WERI-Rb-1 (cell line): ENCODE data around the gene PRSS12.
"Not testable (repeated sequence)": the region's sequence is repeated elsewhere in the genome, so short reads cannot be mapped to it uniquely, and the experiment has no call there.

Experiments
- DNase-seq: peaks from one replicate; pipeline ENCODE4 v3.0.0-alpha.2; 2020
- H3K27ac ChIP-seq: fragments of 250-450 bp; sonication (Bioruptor Pico); 2 replicates; pipeline ENCODE4 v1.5.1; 2020; ENCODE audit warnings: mild to moderate bottlenecking, moderate library complexity
- H3K27me3 ChIP-seq: fragments of 250-450 bp; sonication (Bioruptor Pico); 2 replicates; pipeline ENCODE4 v1.5.1; 2021; ENCODE audit warnings: mild to moderate bottlenecking, low read depth, moderate library complexity; ENCODE audit not compliant: insufficient read depth, severe bottlenecking
- H3K36me3 ChIP-seq: fragments of 250-450 bp; sonication (Bioruptor Pico); 2 replicates; pipeline ENCODE4 v1.5.1; 2020; ENCODE audit warnings: mild to moderate bottlenecking, moderate library complexity
- H3K4me3 ChIP-seq: 2 replicates; pipeline ENCODE4 v1.5.1; 2011; ENCODE audit warnings: low read depth, mild to moderate bottlenecking, control low read depth, low read length
- H3K9me3 ChIP-seq: fragments of 250-450 bp; sonication (Bioruptor Pico); 2 replicates; pipeline ENCODE4 v1.5.1; 2021; ENCODE audit warnings: mild to moderate bottlenecking, moderate library complexity; ENCODE audit not compliant: severe bottlenecking
- TF ChIP-seq, protein P1 (sequence below): IDR thresholded peaks from 2 replicates; pipeline ENCODE4 v1.5.1; 2011; ENCODE audit warnings: low read depth, mild to moderate bottlenecking, control low read depth, inconsistent platforms, low read length

Gene PRSS12

DNA sequence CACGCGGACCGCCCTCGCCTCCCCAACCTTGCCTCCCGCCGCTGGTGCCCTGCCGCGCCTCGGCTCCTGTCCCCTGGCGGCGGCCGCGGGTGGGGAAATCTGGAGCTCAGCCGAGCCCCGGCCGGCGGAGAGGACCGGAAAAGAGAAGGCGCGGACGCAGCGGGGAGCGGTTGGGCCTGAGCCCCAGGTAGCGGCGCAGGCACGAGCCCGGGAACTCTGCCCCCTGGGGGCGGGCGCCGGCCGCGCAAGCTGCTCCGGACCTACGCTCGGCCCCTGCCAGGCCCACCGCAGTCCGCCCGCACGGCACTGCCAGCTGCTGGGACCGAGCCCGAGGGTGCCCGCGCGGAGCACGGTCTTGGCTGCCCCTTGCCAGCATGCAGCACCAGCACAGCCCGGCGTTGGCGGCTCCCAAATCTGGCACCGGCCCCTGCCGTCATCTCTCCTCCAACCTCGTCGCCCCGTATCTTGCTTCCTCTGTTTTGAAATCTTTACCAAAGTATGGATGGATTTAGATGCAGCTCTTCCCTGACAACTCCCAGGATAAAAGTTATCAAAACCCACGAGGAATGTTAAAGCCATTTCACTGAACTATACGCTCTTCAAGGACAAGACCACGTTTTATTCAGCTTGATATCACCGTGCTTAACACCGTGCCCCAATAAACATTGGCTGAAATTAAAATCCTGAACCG lies at the start of gene PRSS12:
Gene PRSS12 (minus strand): TSS at position 161 of the 691 bp plus-strand sequence. CDS start 283 bp downstream, outside the sequence.
- Histone ChIP-seq H3K4me3 (peak within 1 kb of the TSS; percentile 95), H3K27me3 (no peaks in the 10 kb centered on the region), H3K36me3 (peaks cover 16% of the 10 kb centered on the region), H3K27ac (peak within 1 kb of the TSS; percentile 92), H3K9me3 (no peaks in the 10 kb centered on the region)
- peak; percentile 96 for DNase-seq
- TF ChIP-seq, protein P1, sequence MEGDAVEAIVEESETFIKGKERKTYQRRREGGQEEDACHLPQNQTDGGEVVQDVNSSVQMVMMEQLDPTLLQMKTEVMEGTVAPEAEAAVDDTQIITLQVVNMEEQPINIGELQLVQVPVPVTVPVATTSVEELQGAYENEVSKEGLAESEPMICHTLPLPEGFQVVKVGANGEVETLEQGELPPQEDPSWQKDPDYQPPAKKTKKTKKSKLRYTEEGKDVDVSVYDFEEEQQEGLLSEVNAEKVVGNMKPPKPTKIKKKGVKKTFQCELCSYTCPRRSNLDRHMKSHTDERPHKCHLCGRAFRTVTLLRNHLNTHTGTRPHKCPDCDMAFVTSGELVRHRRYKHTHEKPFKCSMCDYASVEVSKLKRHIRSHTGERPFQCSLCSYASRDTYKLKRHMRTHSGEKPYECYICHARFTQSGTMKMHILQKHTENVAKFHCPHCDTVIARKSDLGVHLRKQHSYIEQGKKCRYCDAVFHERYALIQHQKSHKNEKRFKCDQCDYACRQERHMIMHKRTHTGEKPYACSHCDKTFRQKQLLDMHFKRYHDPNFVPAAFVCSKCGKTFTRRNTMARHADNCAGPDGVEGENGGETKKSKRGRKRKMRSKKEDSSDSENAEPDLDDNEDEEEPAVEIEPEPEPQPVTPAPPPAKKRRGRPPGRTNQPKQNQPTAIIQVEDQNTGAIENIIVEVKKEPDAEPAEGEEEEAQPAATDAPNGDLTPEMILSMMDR: peak; percentile 98

- peak; percentile 87 for DNase-seq
- Histone ChIP-seq H3K9me3 (peaks cover 7% of the 10 kb centered on the region), H3K36me3 (no peaks in the 10 kb centered on the region), H3K27me3 (no peaks in the 10 kb centered on the region), H3K4me3 (peak overlapping the region; percentile 29), H3K27ac (peak overlapping the region; percentile 90)
- TF ChIP-seq, protein P1: peak; percentile 32; the same call in 1 of the 2 replicates
Measured at GRCh38 chr4:118400356-118400755, 47.6 kb upstream of the PRSS12 start.

DNA sequence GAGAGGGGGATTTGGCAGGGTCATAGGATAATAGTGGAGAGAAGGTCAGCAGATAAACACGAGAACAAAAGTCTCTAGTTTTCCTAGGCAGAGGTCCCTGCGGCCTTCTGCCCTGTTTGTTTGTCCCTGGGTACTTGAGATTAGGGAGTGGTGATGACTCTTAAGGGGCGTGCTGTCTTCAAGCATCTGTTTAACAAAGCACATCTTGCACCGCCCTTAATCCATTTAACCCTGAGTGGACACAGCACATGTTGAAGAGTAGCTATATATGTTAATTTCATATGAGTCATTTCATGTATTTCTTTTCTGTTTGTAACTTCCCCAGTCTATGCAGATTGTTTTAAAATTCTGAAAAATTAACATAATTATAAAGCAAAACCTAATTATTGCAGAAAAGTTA lies 47.1 kb upstream of the PRSS12 start:
- H3K9me3 ChIP-seq, H3K27me3 ChIP-seq, H3K36me3 ChIP-seq, H3K4me3 ChIP-seq: not testable (repeated sequence)
- DNase-seq: peak; percentile 86
- peak overlapping the region; percentile 90 for H3K27ac ChIP-seq

- Histone ChIP-seq H3K9me3 (no peaks in the 10 kb centered on the region), H3K36me3 (no peaks in the 10 kb centered on the region), H3K27me3 (no peaks in the 10 kb centered on the region), H3K4me3 (no peak overlapping the region), H3K27ac (peak overlapping the region; percentile 90)
- DNase-seq: no peak
- TF ChIP-seq, protein P1: no peak
Measured at GRCh38 chr4:118398226-118399090, 45.7 kb upstream of the PRSS12 start.

GRCh38 chr4:118397623-118397979 lies 44.8 kb upstream of the PRSS12 start:
- no peaks in the 10 kb centered on the region for H3K36me3 ChIP-seq
- peak overlapping the region; percentile 90 for H3K27ac ChIP-seq
- TF ChIP-seq, protein P1: no peak
- H3K27me3 ChIP-seq: no peaks in the 10 kb centered on the region
- H3K4me3 ChIP-seq: no peak overlapping the region
- no peak for DNase-seq
- peaks cover 4% of the 10 kb centered on the region for H3K9me3 ChIP-seq

GRCh38 chr4:118396881-118397622 lies 44.2 kb upstream of the PRSS12 start:
- H3K36me3 ChIP-seq: no peaks in the 10 kb centered on the region
- no peaks in the 10 kb centered on the region for H3K27me3 ChIP-seq
- DNase-seq: no peak
- TF ChIP-seq, protein P1: no peak
- H3K9me3 ChIP-seq: peaks cover 9% of the 10 kb centered on the region
- peak overlapping the region; percentile 90 for H3K27ac ChIP-seq
- no peak overlapping the region for H3K4me3 ChIP-seq
